Activated naive CD4-positive, alpha-beta T cell treated with anti-CD3 and anti-CD28 coated beads, Interleukin-2, amount 50 U/mL, for 24 hours (primary cell): ENCODE measurements around the gene STAMBP.
"Not testable (repeated sequence)": the region's sequence is repeated elsewhere in the genome, so short reads cannot be mapped to it uniquely, and the experiment has no call there.

ENCODE experiments used
- H3K27ac Mint-ChIP-seq: one replicate; pipeline ENCODE4 v1.8.0; 2021; ENCODE audit warnings: mild to moderate bottlenecking, mixed read lengths
- H3K27me3 Mint-ChIP-seq: one replicate; pipeline ENCODE4 v1.8.0; 2021; ENCODE audit warnings: mixed read lengths
- H3K36me3 Mint-ChIP-seq: one replicate; pipeline ENCODE4 v1.8.0; 2021; ENCODE audit warnings: mixed read lengths
- H3K4me1 Mint-ChIP-seq: one replicate; pipeline ENCODE4 v1.8.0; 2021; ENCODE audit warnings: mixed read lengths
- H3K4me3 Mint-ChIP-seq: one replicate; pipeline ENCODE4 v1.8.0; 2021; ENCODE audit warnings: mild to moderate bottlenecking, mixed read lengths
- H3K9me3 Mint-ChIP-seq: one replicate; pipeline ENCODE4 v1.8.0; 2021; ENCODE audit warnings: mixed read lengths

The STAMBP gene

DNA sequence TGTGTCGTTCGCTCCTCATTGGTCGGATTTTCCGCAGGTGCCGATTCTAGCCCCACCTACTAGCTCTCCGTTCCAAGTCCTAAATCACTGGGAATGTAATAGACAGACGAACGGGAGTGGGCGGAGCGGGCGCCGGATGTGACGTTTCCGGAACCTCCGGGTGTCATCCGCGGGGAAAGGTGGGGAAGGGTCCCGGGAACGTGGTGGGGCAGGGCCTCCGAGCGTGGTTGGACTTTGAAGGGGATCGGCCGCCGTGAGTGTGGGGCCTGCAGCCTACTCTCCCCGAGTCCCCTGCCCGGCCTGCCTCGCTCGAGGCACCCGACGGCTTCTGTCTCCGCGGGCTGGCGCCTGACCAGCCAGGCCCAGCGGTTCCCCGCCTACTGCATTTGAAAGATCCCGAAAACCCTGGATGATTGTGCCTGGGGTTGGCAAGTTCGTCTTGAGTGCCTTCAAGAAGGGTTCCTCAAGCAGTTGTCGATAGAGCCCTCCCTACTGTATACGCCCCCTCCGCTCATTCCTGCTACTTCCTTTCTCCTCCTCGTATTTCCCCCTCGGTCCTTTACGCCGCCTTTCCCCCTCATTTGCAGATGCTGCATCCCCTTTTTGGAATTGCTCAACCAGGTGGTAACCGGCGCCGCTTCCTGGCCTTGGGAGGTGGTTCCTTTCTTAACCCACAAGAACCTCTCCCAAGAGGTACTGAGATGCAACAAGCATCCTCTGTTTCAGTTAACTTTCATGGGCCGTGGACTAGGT lies at the start of gene STAMBP:
STAMBP (plus strand) TSS at position 144 of the 753 bp plus-strand sequence. CDS start 1,896 bp downstream, outside the sequence.
- Mint-ChIP-seq H3K4me3 (peak within 1 kb of the TSS; percentile 94), H3K36me3 (peaks cover 12% of the 10 kb centered on the region), H3K4me1 (peaks cover 62% of the 10 kb centered on the region), H3K27me3 (no peaks in the 10 kb centered on the region), H3K9me3 (peaks cover 5% of the 10 kb centered on the region), H3K27ac (peak within 1 kb of the TSS; percentile 100)

DNA sequence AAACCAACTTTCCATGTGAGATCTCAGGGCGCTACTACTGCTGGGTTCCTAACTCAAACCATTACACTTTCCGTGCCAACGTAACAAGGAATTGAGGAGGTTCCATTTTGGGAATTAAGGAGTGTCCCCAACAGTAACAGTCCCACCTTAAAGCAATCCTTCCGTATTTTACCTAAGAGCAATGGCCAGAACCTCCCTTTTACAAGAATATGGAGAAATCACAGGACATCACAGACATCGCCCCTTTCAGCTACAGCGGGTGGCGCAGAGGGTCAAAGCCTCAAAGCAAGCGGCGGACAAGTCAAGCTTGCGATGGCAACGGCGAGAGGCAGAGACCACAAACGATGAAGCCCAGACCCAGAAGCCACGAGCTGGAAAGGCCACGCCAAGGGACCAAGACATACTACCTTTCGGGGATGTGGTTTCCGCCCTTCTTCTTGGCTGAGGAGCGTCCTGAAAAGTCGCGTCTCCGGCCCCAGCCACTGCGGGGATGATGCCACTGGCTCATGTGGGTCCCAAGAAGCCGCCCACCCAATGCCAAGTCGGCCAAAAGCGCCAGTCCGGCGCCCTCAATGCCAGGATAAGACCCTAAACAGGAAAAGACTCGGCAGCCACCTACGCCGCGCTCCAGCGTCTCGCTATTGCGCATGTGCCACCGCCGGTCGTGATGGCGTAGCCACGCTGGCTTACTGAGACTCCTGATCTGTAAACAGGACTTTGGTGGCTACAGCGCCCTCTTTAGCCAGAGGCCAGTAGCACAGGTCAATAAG lies 49.1 kb upstream of the STAMBP start, which contains the start of gene DUSP11:
DUSP11 (minus strand) TSS at position 637 of the 770 bp plus-strand sequence; CDS start at position 508, 129 bp downstream.
- H3K4me3 Mint-ChIP-seq = peak within 1 kb of the TSS; percentile 99
- peaks cover 6% of the 10 kb centered on the region for H3K36me3 Mint-ChIP-seq
- no peaks in the 10 kb centered on the region for H3K9me3 Mint-ChIP-seq
- peak within 1 kb of the TSS; percentile 96 for H3K27ac Mint-ChIP-seq
- no peaks in the 10 kb centered on the region for H3K27me3 Mint-ChIP-seq
- H3K4me1 Mint-ChIP-seq = peaks cover 33% of the 10 kb centered on the region

DNA sequence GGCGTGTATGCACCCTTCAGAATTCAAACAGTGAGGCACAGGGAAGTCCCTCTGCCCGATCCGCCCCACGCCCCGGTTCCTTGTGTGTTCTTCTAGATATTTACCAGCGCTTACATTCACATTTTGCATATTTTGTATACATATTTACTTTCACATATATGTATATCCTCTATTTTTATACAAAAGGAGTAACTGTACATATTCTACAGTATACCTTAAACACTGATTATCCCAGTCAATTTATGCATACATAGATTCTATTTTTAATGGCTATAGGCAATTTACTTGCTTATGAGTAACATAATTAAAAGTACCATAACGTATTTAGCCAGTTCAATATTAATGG lies 48.6 kb upstream of the STAMBP start:
- peak overlapping the region; percentile 96 for H3K27ac Mint-ChIP-seq
- peaks cover 30% of the 10 kb centered on the region for H3K4me1 Mint-ChIP-seq
- peaks cover 4% of the 10 kb centered on the region for H3K36me3 Mint-ChIP-seq
- no peaks in the 10 kb centered on the region for H3K9me3 Mint-ChIP-seq
- peak overlapping the region; percentile 99 for H3K4me3 Mint-ChIP-seq
- H3K27me3 Mint-ChIP-seq = no peaks in the 10 kb centered on the region

DNA sequence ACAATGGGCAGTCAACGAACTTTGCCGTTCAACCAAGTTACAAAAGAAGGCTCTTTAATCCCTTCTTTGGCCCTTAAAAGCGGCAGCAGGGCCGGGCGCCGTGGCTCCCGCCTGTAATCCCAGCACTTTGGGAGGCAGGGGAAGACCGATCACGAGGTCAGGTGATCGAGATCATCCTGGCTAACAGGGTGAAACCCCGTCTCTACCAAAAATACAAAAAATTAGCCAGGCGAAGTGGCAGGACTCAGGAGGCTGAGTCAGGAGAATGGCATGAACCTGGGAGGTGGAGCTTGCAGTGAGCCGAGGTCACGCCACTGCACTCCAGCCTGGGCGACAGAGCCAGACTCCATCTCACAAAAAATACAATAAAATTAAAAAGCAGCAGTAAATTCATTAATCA lies 45.4 kb upstream of the STAMBP start:
- H3K4me1 Mint-ChIP-seq, H3K4me3 Mint-ChIP-seq, H3K27me3 Mint-ChIP-seq, H3K9me3 Mint-ChIP-seq, H3K27ac Mint-ChIP-seq, H3K36me3 Mint-ChIP-seq: not testable (repeated sequence)

DNA sequence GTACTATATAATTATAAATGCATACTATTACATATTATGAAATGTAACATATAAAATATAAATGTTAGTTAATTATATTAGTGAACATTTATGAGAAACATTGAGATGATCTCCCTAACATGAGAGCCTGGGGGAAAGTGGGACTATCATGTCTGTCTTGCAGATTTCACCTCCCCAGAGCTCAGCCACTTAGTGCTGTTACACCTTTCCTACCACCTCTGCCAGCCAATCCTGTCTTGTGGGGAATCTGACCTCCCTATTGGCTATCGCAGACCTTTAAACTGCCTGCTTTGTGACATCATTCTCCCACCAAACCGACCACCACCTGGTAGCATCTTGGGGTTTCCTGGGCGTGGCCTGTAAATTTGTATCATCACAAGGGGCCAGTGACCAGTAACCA lies 44.9 kb upstream of the STAMBP start, which contains the start of gene C2orf78:
C2orf78 (plus strand) TSS at position 301 of the 400 bp plus-strand sequence. CDS start 127 bp downstream, outside the sequence.
- not testable (repeated sequence) for H3K9me3 Mint-ChIP-seq, H3K27me3 Mint-ChIP-seq, H3K27ac Mint-ChIP-seq, H3K4me1 Mint-ChIP-seq, H3K4me3 Mint-ChIP-seq, H3K36me3 Mint-ChIP-seq

DNA sequence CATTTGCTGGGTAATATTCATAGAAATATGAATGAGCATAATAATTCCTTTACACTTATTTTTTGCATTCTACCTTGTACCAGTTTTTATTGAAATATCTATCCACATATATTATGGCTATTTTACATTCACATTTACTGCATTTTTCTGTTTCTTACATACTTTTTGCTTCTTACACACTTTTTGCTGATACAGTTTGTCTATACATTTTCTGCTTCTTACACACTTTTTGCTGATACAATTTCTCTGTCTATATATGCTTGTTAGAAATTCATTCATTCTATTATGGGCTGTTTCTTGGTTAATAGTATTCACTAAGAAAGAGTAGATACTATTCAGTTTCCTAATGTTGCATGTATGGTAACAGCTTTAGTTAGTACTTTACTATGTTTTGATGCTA lies 16.9 kb upstream of the STAMBP start:
- no peaks in the 10 kb centered on the region for H3K36me3 Mint-ChIP-seq
- no peak overlapping the region for H3K27ac Mint-ChIP-seq
- no peak overlapping the region for H3K4me3 Mint-ChIP-seq
- H3K9me3 Mint-ChIP-seq = no peaks in the 10 kb centered on the region
- H3K27me3 Mint-ChIP-seq = peaks cover 3% of the 10 kb centered on the region
- no peaks in the 10 kb centered on the region for H3K4me1 Mint-ChIP-seq

DNA sequence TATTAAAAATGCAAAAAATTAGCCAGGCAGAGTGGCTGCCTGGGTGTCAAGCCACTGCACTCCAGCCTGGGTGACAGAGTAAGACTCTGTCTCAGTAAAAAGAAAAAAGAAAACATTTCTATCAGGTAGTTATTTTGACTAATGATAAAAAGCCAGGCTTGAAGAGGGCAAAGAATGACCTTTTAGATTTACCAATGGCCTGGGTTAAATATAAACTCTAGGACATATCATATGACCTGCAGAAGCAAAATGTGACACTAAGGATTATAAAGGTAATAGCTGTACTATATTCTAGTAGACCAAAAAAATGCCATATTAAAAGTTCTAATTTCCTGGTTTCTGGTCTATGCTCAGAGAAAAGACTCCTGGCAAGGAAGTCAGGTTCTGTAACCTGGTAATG lies 16.1 kb upstream of the STAMBP start:
- H3K9me3 Mint-ChIP-seq = no peaks in the 10 kb centered on the region
- peaks cover 3% of the 10 kb centered on the region for H3K27me3 Mint-ChIP-seq

DNA sequence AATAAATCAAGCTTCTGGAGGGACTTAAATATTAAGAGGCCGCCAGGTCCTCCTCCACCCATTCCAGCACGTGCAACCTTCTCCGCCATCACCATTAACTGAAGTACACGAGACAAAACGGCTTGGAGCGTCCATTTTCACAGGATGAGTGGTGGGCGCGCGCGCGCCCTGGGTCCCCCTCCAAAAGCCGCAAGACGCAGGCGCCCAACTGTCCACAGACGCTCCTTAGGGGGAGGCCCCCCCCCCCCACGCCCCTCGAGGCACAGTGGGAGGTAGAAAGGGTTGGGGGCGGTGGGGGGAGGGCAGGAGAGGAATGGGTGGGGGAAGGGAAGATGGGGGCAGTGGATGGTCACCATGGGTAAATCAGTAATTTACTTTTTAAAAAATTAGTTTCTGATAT lies 10.5 kb upstream of the STAMBP start:
- no peaks in the 10 kb centered on the region for H3K9me3 Mint-ChIP-seq
- H3K27ac Mint-ChIP-seq = no peak overlapping the region
- peaks cover 13% of the 10 kb centered on the region for H3K4me1 Mint-ChIP-seq
- no peak overlapping the region for H3K4me3 Mint-ChIP-seq
- H3K27me3 Mint-ChIP-seq = peaks cover 2% of the 10 kb centered on the region
- no peaks in the 10 kb centered on the region for H3K36me3 Mint-ChIP-seq

More for the DNA sequence above, 16.1 kb upstream of the STAMBP start:
- Mint-ChIP-seq H3K36me3 (no peaks in the 10 kb centered on the region), H3K4me3 (no peak overlapping the region), H3K27ac (no peak overlapping the region), H3K4me1 (no peaks in the 10 kb centered on the region)

DNA sequence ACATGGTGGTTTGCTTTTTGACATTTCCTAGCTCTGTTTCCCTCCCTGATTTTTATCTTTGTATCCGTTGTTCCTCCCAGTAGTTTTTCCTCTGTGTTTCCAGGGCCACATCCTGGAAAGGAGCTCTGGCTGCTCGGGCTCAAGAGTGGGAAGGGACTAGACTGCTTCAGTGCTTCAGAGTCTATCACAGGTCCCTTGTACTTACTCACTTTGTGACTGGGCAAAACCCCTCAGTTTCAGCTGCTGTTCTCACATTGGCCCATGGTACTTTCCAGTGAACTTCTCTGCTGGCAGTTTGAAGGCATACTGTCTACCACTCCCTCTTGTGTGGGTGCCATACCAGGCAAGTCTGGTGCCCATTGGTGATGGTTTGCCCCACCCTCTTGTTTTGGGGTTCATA lies 7.5 kb upstream of the STAMBP start:
- no peak overlapping the region for H3K4me3 Mint-ChIP-seq
- H3K27ac Mint-ChIP-seq = peak overlapping the region; percentile 79
- H3K4me1 Mint-ChIP-seq = peaks cover 23% of the 10 kb centered on the region
- no peaks in the 10 kb centered on the region for H3K9me3 Mint-ChIP-seq
- no peaks in the 10 kb centered on the region for H3K36me3 Mint-ChIP-seq
- no peaks in the 10 kb centered on the region for H3K27me3 Mint-ChIP-seq

DNA sequence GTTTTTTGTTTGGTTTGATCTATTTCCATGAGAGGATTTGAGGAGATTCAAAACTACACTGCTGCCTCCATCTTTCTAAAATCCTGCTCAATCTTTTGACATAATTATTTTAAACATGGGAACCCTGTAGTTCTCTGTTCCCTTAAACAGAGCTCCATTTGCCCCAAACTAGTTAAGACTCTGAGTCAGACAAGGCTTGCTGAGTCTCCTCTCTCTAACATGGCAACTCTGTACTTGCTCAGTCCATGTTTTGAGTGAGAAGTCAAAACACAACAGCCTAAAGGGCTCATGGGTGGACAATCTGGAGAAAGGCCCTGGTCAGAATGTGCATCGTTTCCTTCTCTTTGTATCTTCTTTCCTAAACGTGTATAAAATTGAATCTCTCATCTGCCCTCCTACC lies 7.1 kb upstream of the STAMBP start:
- Mint-ChIP-seq H3K27me3 (no peaks in the 10 kb centered on the region), H3K4me3 (no peak overlapping the region), H3K9me3 (no peaks in the 10 kb centered on the region), H3K4me1 (peaks cover 23% of the 10 kb centered on the region), H3K36me3 (no peaks in the 10 kb centered on the region), H3K27ac (peak overlapping the region; percentile 79)

DNA sequence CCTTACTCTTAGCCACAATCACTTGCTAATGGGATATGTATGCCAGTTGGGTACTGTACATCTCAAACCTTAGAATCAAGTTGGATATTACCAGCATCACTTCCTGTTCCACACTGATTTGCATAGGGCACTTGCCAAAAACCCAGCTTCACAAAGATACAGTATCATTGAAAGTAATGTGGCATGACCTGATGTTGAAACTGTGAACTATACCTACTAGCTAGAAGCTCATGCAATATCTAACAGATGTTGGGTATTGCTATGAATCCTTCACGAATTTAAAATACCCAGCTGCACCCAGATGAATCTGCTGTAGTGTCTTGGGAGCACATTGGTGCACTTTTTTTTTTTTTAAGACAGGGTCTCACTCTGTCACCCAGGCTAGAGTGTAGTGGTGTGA lies 6.5 kb upstream of the STAMBP start:
- Mint-ChIP-seq H3K27me3 (no peaks in the 10 kb centered on the region), H3K9me3 (no peaks in the 10 kb centered on the region), H3K4me3 (no peak overlapping the region), H3K4me1 (peaks cover 24% of the 10 kb centered on the region), H3K27ac (no peak overlapping the region), H3K36me3 (no peaks in the 10 kb centered on the region)

DNA sequence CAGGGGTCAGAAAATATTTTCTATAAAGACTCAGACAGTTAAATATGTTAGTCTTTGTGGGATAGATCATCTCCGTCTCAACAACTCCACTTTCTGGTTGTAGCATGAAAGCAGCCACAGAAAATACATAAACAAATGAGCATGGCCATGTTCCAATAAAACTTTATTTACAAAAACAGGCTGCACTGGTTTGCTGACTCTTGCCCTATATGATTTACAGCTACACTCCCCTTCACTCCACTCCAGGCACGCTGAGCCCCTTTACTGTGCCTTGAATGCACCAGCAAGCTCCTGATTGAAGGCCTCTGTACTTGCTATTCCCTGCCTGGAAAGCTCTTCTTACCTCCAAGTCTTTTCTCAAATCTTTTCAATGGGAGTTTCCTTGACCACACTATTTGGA lies 5.8 kb upstream of the STAMBP start:
- H3K9me3 Mint-ChIP-seq = no peaks in the 10 kb centered on the region
- peaks cover 29% of the 10 kb centered on the region for H3K4me1 Mint-ChIP-seq
- H3K36me3 Mint-ChIP-seq = no peaks in the 10 kb centered on the region
- no peak overlapping the region for H3K4me3 Mint-ChIP-seq
- no peak overlapping the region for H3K27ac Mint-ChIP-seq
- no peaks in the 10 kb centered on the region for H3K27me3 Mint-ChIP-seq

DNA sequence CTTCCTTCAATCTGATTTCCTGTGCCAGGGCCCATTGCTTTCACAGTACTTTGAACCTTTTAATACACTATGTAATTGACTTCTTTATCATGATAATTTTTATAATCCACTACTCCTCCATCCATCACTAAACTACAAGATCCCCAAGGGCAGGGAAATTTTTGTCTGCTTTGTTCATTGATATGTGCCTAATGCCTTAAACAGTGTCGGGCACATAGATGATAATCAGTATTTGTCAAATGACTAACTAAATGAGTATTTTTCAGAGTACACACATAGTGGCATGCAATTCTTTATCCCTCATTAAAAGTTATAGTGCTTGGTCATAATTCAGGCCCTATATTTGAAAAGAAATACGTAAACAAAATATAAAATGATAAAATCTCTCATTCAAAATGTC lies 5.3 kb upstream of the STAMBP start:
- Mint-ChIP-seq H3K27me3 (no peaks in the 10 kb centered on the region), H3K9me3 (no peaks in the 10 kb centered on the region), H3K27ac (no peak overlapping the region), H3K4me1 (peaks cover 31% of the 10 kb centered on the region), H3K4me3 (no peak overlapping the region), H3K36me3 (no peaks in the 10 kb centered on the region)

DNA sequence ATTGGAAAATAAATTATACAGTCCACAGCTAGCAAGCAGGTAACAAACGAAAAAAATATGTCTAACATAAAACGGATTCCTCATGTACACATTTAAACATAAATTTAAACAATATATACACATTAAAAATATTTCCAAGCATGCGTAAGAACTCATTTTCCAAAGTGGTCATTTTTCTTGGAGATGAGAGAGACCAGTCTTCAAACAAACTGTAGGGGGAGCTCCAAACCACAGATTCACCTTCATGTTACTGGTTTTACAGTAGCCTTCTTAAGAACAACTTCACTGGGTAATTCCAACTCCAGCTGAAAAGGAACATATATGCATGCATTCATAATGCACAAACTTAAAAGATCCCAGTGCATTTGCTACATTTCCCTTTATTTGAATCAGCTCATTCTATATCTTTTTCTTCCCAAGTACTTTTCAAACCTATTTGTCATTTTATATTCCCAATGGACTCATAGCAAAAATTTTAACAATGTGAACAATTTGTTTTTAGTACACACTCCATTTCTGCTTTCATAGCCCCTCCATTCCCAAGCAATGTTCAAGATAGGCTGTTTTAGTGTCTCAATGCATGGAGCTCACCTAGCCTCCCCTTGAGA lies 4.7 kb upstream of the STAMBP start:
- peak overlapping the region; percentile 35 for H3K27ac Mint-ChIP-seq
- H3K4me3 Mint-ChIP-seq = no peak overlapping the region
- no peaks in the 10 kb centered on the region for H3K9me3 Mint-ChIP-seq
- H3K4me1 Mint-ChIP-seq = peaks cover 35% of the 10 kb centered on the region
- H3K36me3 Mint-ChIP-seq = no peaks in the 10 kb centered on the region
- H3K27me3 Mint-ChIP-seq = no peaks in the 10 kb centered on the region

DNA sequence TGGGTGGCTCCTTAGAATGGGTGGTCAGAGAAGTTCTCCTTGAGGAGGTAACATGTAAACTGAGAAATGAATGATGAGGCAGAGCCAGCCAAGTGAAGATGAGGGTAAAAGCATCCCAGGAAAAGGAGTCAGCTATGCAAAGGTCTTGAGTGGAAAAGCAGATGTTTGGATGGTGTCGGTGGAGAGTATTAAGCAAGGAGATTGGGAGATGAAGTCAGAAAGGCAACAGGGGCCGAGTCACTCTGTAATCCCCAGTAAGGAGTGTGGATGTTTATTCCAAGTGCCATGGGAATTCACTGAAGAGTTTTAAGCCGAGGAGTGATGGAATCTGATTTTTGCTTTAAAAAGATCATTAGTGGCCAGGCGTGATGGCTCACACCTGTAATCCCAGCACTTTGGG lies 3.4 kb upstream of the STAMBP start:
- H3K27me3 Mint-ChIP-seq = no peaks in the 10 kb centered on the region
- no peak overlapping the region for H3K27ac Mint-ChIP-seq
- no peak overlapping the region for H3K4me3 Mint-ChIP-seq
- H3K36me3 Mint-ChIP-seq = peaks cover 4% of the 10 kb centered on the region
- no peaks in the 10 kb centered on the region for H3K9me3 Mint-ChIP-seq
- peaks cover 48% of the 10 kb centered on the region for H3K4me1 Mint-ChIP-seq

DNA sequence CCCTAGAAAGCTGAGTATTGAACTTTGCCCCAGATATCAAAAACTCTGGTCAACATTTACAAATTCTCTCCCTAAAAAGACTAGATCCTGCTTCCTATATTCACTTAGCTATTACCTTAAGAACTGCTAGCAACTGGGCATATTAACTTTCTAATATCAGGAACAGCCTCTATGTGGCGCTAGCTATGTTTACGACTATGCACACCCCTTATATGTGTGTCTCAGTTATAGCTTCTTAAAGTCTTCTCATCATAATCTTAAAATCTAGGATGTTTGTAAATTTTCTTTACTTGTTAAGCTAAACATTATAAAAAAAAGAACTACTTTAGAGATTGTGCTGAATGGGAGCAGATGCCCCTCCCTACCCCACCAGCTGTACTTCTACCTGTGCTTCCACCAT lies 1.7 kb upstream of the STAMBP start:
- no peaks in the 10 kb centered on the region for H3K27me3 Mint-ChIP-seq
- H3K36me3 Mint-ChIP-seq = peaks cover 6% of the 10 kb centered on the region
- no peaks in the 10 kb centered on the region for H3K9me3 Mint-ChIP-seq
- H3K4me3 Mint-ChIP-seq = peak overlapping the region; percentile 94
- H3K27ac Mint-ChIP-seq = peak overlapping the region; percentile 84
- peaks cover 52% of the 10 kb centered on the region for H3K4me1 Mint-ChIP-seq
